SK-N-SH (cell line): ENCODE data around the gene CHST12. TPM values are rescaled to one million over a fixed set of nuclear protein-coding genes. Genes with fewer than 3 reads are reported as not detected.

ENCODE experiments used
- CTCF ChIA-PET: fragments of 300-600, 350-600 bp; formaldehyde crosslinking; extraction: SDS; loops from one replicate; lab custom pipeline; 2021; lab: Yijun Ruan, JAX
- POLR2A ChIA-PET: fragments of 350-600 bp; sonication (Branson Sonifier 250); formaldehyde crosslinking; extraction: SDS; loops from one replicate; lab custom pipeline; 2020; ENCODE audit warnings: antibody characterized with exemption, inconsistent platforms; lab: Yijun Ruan, JAX
- DNase-seq: peaks from one replicate; pipeline ENCODE4 v3.0.0; 2012
- H2AFZ ChIP-seq: fragments of 200-600 bp; sonication (generic); 2 replicates; pipeline ENCODE4 v1.8.1; 2016; ENCODE audit warnings: antibody characterized with exemption, mild to moderate bottlenecking, low read depth
- H3F3A ChIP-seq: fragments of 200-600 bp; sonication (generic); replicated peaks from 2 replicates; pipeline ENCODE3; 2016; ENCODE audit warnings: antibody characterized with exemption, mild to moderate bottlenecking; ENCODE audit not compliant: insufficient read depth
- H3K27ac ChIP-seq, 2 experiments: fragments of 200-500 bp in 1 of 2; fragments of 200-600 bp in 1 of 2; sonication (Bioruptor generic) in 1 of 2; sonication (generic), shearing (Covaris generic) in 1 of 2; 2 replicates each; pipeline versions ENCODE4 v1.5.1 to v1.6.1; 2014 to 2016; ENCODE audit warnings: low read depth in 2 of 2, inconsistent platforms in 1 of 2, low read length in 1 of 2, mild to moderate bottlenecking in 1 of 2, mixed read lengths in 1 of 2
- H3K27me3 ChIP-seq: fragments of 200-600 bp; sonication (generic), shearing (Covaris generic); 2 replicates; pipeline ENCODE4 v1.6.1; 2016; ENCODE audit warnings: mixed run types; ENCODE audit not compliant: insufficient read depth
- H3K36me3 ChIP-seq, 2 experiments: fragments of 200-500 bp in 1 of 2; fragments of 200-600 bp in 1 of 2; sonication (Bioruptor generic) in 1 of 2; sonication (generic) in 1 of 2; replicated peaks in 1 of 2; 2 replicates each; pipeline versions ENCODE3 to v1.5.1; 2014 to 2016; ENCODE audit warnings: low read length in 1 of 2, mild to moderate bottlenecking in 1 of 2; ENCODE audit not compliant: insufficient read depth in 2 of 2, control insufficient read depth in 1 of 2
- H3K4me1 ChIP-seq, 2 experiments: fragments of 200-500 bp in 1 of 2; fragments of 200-600 bp in 1 of 2; sonication (Bioruptor generic) in 1 of 2; sonication (generic), shearing (Covaris generic) in 1 of 2; 2 replicates each; pipeline versions ENCODE4 v1.5.1 to v1.6.1; 2014 to 2016; ENCODE audit warnings: low read depth in 1 of 2, low read length in 1 of 2, mixed run types in 1 of 2; ENCODE audit not compliant: insufficient read depth in 2 of 2, control insufficient read depth in 1 of 2
- H3K4me2 ChIP-seq: fragments of 200-600 bp; sonication (generic), shearing (Covaris generic); 2 replicates; pipeline ENCODE4 v1.6.1; 2017; ENCODE audit warnings: mixed run types
- H3K4me3 ChIP-seq, 2 experiments: fragments of 200-500 bp in 1 of 2; fragments of 200-600 bp in 1 of 2; sonication (Bioruptor generic) in 1 of 2; sonication (generic), shearing (Covaris generic) in 1 of 2; 2 replicates each; pipeline versions ENCODE4 v1.5.1 to v1.8.1; 2014 to 2016; ENCODE audit warnings: low read depth in 2 of 2, inconsistent platforms in 1 of 2, low read length in 1 of 2, mild to moderate bottlenecking in 1 of 2, mixed read lengths in 1 of 2, moderate library complexity in 1 of 2
- H3K79me2 ChIP-seq: fragments of 200-600 bp; sonication (generic); 2 replicates; pipeline ENCODE4 v1.8.1; 2017; ENCODE audit warnings: mild to moderate bottlenecking; ENCODE audit not compliant: insufficient read depth
- H3K9ac ChIP-seq: fragments of 200-600 bp; sonication (generic); 2 replicates; pipeline ENCODE4 v1.6.1; 2017; ENCODE audit warnings: mixed run types
- H3K9me2 ChIP-seq: fragments of 200-600 bp; sonication (generic); 2 replicates; pipeline ENCODE4 v1.6.1; 2017; ENCODE audit warnings: mixed run types
- H3K9me3 ChIP-seq: fragments of 200-600 bp; sonication (generic); 2 replicates; pipeline ENCODE4 v1.6.1; 2017; ENCODE audit warnings: mixed run types, mild to moderate bottlenecking, moderate library complexity
- H4K20me1 ChIP-seq: fragments of 200-600 bp; sonication (generic); 2 replicates; pipeline ENCODE4 v1.6.1; 2017; ENCODE audit warnings: mild to moderate bottlenecking, mixed run types; ENCODE audit not compliant: insufficient read depth
- CHD2 ChIP-seq: fragments of 150-350 bp; IDR thresholded peaks from 2 replicates; pipeline ENCODE4 v1.6.1; 2018; ENCODE audit warnings: low read length; ENCODE audit not compliant: partially characterized antibody
- ELF1 ChIP-seq: IDR thresholded peaks from 2 replicates; pipeline ENCODE4 v1.4.0; 2012
- EZH2phosphoT487 ChIP-seq: fragments of 200-600 bp; sonication (generic); IDR thresholded peaks from 2 replicates; pipeline ENCODE4 v1.6.1; 2017; ENCODE audit warnings: low read depth, mixed run types, mild to moderate bottlenecking, antibody characterized with exemption, moderate library complexity, borderline replicate concordance
- FOSL2 ChIP-seq: IDR thresholded peaks from 2 replicates; pipeline ENCODE4 v1.4.0; 2012; ENCODE audit warnings: low read depth, mild to moderate bottlenecking, moderate library complexity, borderline replicate concordance
- FOXJ3 ChIP-seq: sonication (generic); formaldehyde crosslinking; IDR thresholded peaks from 2 replicates; pipeline ENCODE4 v1.5.1; 2020; ENCODE audit warnings: mild to moderate bottlenecking, missing genetic modification reagents
- FOXM1 ChIP-seq: IDR thresholded peaks from 2 replicates; pipeline ENCODE4 v1.4.0; 2012; ENCODE audit warnings: low read depth, mild to moderate bottlenecking
- JUND ChIP-seq: IDR thresholded peaks from 2 replicates; pipeline ENCODE4 v1.4.0; 2012
- MEF2A ChIP-seq: IDR thresholded peaks from 2 replicates; pipeline ENCODE4 v1.4.0; 2012; ENCODE audit warnings: low read depth, borderline replicate concordance
- MXI1 ChIP-seq: IDR thresholded peaks from 2 replicates; pipeline ENCODE4 v1.6.1; 2012; ENCODE audit warnings: mild to moderate bottlenecking, low read depth, low read length, improper control_type of control experiment
- NFIC ChIP-seq: IDR thresholded peaks from 2 replicates; pipeline ENCODE4 v1.4.0; 2012; ENCODE audit warnings: borderline replicate concordance
- NRF1 ChIP-seq: IDR thresholded peaks from 2 replicates; pipeline ENCODE4 v1.6.1; 2012; ENCODE audit warnings: low read depth, mild to moderate bottlenecking, low read length
- RAD21 ChIP-seq: IDR thresholded peaks from 2 replicates; pipeline ENCODE4 v1.6.1; 2012; ENCODE audit warnings: mild to moderate bottlenecking, low read length
- RCOR1 ChIP-seq: fragments of 150-350 bp; IDR thresholded peaks from 2 replicates; pipeline ENCODE4 v1.6.1; 2017; ENCODE audit warnings: antibody characterized with exemption, low read length
- RFX5 ChIP-seq: IDR thresholded peaks from 2 replicates; pipeline ENCODE4 v1.6.1; 2012; ENCODE audit warnings: mild to moderate bottlenecking, improper control_type of control experiment, low read length
- RXRA ChIP-seq: IDR thresholded peaks from 2 replicates; pipeline ENCODE4 v1.4.0; 2012; ENCODE audit warnings: low read depth, mild to moderate bottlenecking, borderline replicate concordance
- SIN3A ChIP-seq: IDR thresholded peaks from 2 replicates; pipeline ENCODE4 v1.6.1; 2012; ENCODE audit warnings: low read depth, mild to moderate bottlenecking, low read length, moderate library complexity, borderline replicate concordance
- SMC3 ChIP-seq: IDR thresholded peaks from 2 replicates; pipeline ENCODE4 v1.6.1; 2012; ENCODE audit warnings: low read depth, low read length, improper control_type of control experiment
- TAF1 ChIP-seq: IDR thresholded peaks from 2 replicates; pipeline ENCODE4 v1.6.1; 2012; ENCODE audit warnings: low read depth, mild to moderate bottlenecking, low read length, moderate library complexity, borderline replicate concordance
- TCF12 ChIP-seq: IDR thresholded peaks from 2 replicates; pipeline ENCODE4 v1.4.0; 2012
- TEAD4 ChIP-seq: IDR thresholded peaks from 2 replicates; pipeline ENCODE4 v1.4.0; 2012; ENCODE audit warnings: mild to moderate bottlenecking, borderline replicate concordance; ENCODE audit not compliant: insufficient read depth
- YY1 ChIP-seq: IDR thresholded peaks from 2 replicates; pipeline ENCODE4 v1.4.0; 2012; ENCODE audit warnings: low read depth, mild to moderate bottlenecking
- WGBS: methylation state at CpG from one replicate; pipeline ENCODE4 v1.1.6; 2017; ENCODE audit warnings: low lambda C conversion rate; 5-methylcytosine and 5-hydroxymethylcytosine counted together
- polyA plus RNA-seq, 3 experiments: library from polyadenylated mRNA; depleted of rRNA; stranded (reverse); fragments of >200 nt; gene quantifications; 2 replicates each; pipeline ENCODE4 v1.2.3, GENCODE V29; 2012
- TF ChIP-seq, protein P1 (sequence below): IDR thresholded peaks from 2 replicates; pipeline ENCODE4 v1.4.0; 2012; ENCODE audit warnings: low read depth, borderline replicate concordance
- TF ChIP-seq, protein P2 (sequence below): fragments of 150-350 bp; IDR thresholded peaks from 2 replicates; pipeline ENCODE4 v1.6.1; 2016; ENCODE audit warnings: mild to moderate bottlenecking, low read depth, low read length
- TF ChIP-seq, protein P3 (sequence below): IDR thresholded peaks from 2 replicates; pipeline ENCODE4; 2012
- TF ChIP-seq, protein P4 (sequence below): fragments of 200-600 bp; sonication (generic); IDR thresholded peaks from 2 replicates; pipeline ENCODE4 v1.6.1; 2017; ENCODE audit warnings: antibody characterized with exemption, mild to moderate bottlenecking, moderate library complexity
- TF ChIP-seq, protein P5 (sequence below): IDR thresholded peaks from 2 replicates; pipeline ENCODE4 v1.4.0; 2012; ENCODE audit warnings: low read depth, borderline replicate concordance
- TF ChIP-seq, protein P6 (sequence below): IDR thresholded peaks from 2 replicates; pipeline ENCODE4 v1.4.0; 2012; ENCODE audit warnings: low read depth

The CHST12 gene
- polyA plus RNA-seq, 1 of the 3 experiments (the other 2 are of a cell fraction): 32.7 TPM

DNA sequence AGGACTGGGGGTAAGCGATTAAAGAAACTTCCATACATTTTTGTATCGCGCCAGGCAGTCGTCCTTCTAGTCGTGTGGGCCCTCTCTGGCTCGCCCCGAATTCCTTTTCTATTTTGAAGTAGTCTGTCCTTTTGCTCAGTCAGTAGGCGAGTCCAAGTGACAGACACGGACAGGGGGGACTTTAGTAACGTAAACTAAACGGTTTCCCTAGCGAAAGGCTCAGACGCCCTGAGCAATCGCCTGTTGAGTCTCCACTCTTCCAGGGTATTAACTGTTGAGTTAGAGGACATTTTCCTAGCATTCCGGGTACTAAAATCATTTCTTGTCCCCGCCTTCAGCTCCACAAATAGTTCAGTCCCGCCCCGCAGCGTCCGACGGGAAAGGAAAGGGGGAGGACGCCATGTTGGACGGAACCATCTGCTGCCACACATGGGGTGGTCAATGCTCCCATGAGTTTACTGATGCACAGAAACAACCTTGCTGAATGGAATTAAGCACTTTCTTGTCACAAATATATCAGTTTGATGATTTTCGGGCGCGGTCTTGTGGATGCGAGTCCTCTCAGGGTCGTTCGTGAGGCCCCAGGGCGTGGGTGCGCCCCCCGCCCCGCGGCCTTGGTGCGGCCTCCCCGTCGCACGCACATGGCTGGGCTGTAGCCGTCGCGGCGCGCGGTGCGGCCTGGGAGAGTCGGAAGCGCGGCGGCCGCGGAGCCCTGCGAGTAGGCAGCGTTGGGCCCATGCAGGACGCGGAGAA, 49.0 kb upstream of the CHST12 start, which contains the start of gene EIF3B:
Gene EIF3B (plus strand): TSS at position 642 of the 753 bp plus-strand sequence. CDS start 95 bp downstream, at position 737.
- peak within 1 kb of the TSS; percentile 97 to 98 for H3K27ac ChIP-seq
- peak within 1 kb of the TSS; percentile 76 to 84 for H3K4me3 ChIP-seq
- H3K9ac ChIP-seq: peak within 1 kb of the TSS; percentile 95
- H3K4me1 ChIP-seq: peaks cover 7 to 18% of the 10 kb centered on the region in 2 experiments
- under 1% methylated on average over 38 of the region's 55 CpGs for WGBS
- peak within 1 kb of the TSS; percentile 91 for H3K4me2 ChIP-seq
- peaks cover 80% of the 10 kb centered on the region for H3K79me2 ChIP-seq
- peak within 1 kb of the TSS; percentile 91 for H2AFZ ChIP-seq
- H3K36me3 ChIP-seq: peaks cover 19 to 30% of the 10 kb centered on the region in 2 experiments
- no peaks in the 10 kb centered on the region for H3K9me3 ChIP-seq
- H3K27me3 ChIP-seq: no peaks in the 10 kb centered on the region
- no peaks in the 10 kb centered on the region for H3F3A ChIP-seq
- H4K20me1 ChIP-seq: peaks cover 44% of the 10 kb centered on the region
- DNase-seq: peak; percentile 99
- POLR2A ChIA-PET: interaction anchor here (0.6 to 1.5 kb wide), 11 partner anchors 10 to 272 kb away, joined by 3 to 9 read pairs (median 3); partner anchors contain the start of genes CHST12, MRM2 and NUDT1
- CTCF ChIA-PET: interaction anchor here (0.6 to 1.9 kb wide), 9 partner anchors 10 to 254 kb away, joined by 3 to 5 read pairs (median 4); no protein-coding TSS in a partner anchor
- H3K9me2 ChIP-seq: no peaks in the 10 kb centered on the region
- TF ChIP-seq RXRA (no peak), NRF1 (no peak), TAF1 (peak; percentile 98), JUND (peak; percentile 69), EZH2phosphoT487 (no peak), MEF2A (no peak), CHD2 (peak; percentile 57), RAD21 (no peak), FOXJ3 (CRISPR knock-in tag) (no peak), FOXM1 (no peak; the same call in 1 of the 2 replicates), ELF1 (0 out of 2 replicates have a peak, but pooled peaks have one; percentile 67), SIN3A (peak; percentile 88), TEAD4 (no peak), MXI1 (peak; percentile 98), NFIC (no peak), SMC3 (no peak), YY1 (peak; percentile 98), TCF12 (peak; percentile 25; the same call in 1 of the 2 replicates), FOSL2 (no peak), RFX5 (no peak), RCOR1 (no peak)
- TF ChIP-seq, protein P1, sequence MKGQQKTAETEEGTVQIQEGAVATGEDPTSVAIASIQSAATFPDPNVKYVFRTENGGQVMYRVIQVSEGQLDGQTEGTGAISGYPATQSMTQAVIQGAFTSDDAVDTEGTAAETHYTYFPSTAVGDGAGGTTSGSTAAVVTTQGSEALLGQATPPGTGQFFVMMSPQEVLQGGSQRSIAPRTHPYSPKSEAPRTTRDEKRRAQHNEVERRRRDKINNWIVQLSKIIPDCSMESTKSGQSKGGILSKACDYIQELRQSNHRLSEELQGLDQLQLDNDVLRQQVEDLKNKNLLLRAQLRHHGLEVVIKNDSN: no peak
- TF ChIP-seq, protein P2, sequence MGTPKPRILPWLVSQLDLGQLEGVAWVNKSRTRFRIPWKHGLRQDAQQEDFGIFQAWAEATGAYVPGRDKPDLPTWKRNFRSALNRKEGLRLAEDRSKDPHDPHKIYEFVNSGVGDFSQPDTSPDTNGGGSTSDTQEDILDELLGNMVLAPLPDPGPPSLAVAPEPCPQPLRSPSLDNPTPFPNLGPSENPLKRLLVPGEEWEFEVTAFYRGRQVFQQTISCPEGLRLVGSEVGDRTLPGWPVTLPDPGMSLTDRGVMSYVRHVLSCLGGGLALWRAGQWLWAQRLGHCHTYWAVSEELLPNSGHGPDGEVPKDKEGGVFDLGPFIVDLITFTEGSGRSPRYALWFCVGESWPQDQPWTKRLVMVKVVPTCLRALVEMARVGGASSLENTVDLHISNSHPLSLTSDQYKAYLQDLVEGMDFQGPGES: no peak
- TF ChIP-seq, protein P3, sequence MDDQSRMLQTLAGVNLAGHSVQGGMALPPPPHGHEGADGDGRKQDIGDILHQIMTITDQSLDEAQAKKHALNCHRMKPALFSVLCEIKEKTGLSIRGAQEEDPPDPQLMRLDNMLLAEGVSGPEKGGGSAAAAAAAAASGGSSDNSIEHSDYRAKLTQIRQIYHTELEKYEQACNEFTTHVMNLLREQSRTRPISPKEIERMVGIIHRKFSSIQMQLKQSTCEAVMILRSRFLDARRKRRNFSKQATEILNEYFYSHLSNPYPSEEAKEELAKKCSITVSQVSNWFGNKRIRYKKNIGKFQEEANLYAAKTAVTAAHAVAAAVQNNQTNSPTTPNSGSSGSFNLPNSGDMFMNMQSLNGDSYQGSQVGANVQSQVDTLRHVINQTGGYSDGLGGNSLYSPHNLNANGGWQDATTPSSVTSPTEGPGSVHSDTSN: 0 out of 2 replicates have a peak, but pooled peaks have one; percentile 40
- TF ChIP-seq, protein P4, sequence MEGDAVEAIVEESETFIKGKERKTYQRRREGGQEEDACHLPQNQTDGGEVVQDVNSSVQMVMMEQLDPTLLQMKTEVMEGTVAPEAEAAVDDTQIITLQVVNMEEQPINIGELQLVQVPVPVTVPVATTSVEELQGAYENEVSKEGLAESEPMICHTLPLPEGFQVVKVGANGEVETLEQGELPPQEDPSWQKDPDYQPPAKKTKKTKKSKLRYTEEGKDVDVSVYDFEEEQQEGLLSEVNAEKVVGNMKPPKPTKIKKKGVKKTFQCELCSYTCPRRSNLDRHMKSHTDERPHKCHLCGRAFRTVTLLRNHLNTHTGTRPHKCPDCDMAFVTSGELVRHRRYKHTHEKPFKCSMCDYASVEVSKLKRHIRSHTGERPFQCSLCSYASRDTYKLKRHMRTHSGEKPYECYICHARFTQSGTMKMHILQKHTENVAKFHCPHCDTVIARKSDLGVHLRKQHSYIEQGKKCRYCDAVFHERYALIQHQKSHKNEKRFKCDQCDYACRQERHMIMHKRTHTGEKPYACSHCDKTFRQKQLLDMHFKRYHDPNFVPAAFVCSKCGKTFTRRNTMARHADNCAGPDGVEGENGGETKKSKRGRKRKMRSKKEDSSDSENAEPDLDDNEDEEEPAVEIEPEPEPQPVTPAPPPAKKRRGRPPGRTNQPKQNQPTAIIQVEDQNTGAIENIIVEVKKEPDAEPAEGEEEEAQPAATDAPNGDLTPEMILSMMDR: no peak
- TF ChIP-seq, protein P5, sequence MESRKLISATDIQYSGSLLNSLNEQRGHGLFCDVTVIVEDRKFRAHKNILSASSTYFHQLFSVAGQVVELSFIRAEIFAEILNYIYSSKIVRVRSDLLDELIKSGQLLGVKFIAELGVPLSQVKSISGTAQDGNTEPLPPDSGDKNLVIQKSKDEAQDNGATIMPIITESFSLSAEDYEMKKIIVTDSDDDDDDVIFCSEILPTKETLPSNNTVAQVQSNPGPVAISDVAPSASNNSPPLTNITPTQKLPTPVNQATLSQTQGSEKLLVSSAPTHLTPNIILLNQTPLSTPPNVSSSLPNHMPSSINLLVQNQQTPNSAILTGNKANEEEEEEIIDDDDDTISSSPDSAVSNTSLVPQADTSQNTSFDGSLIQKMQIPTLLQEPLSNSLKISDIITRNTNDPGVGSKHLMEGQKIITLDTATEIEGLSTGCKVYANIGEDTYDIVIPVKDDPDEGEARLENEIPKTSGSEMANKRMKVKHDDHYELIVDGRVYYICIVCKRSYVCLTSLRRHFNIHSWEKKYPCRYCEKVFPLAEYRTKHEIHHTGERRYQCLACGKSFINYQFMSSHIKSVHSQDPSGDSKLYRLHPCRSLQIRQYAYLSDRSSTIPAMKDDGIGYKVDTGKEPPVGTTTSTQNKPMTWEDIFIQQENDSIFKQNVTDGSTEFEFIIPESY: no peak
- TF ChIP-seq, protein P6, sequence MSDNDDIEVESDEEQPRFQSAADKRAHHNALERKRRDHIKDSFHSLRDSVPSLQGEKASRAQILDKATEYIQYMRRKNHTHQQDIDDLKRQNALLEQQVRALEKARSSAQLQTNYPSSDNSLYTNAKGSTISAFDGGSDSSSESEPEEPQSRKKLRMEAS: peak; percentile 92
